Ascending aorta (tissue), 2 donors: ENCODE measurements around the gene MAP4K5. TPM values are rescaled to one million over a fixed set of nuclear protein-coding genes. Genes with fewer than 3 reads are reported as not detected.
A peak's percentile ranks its signal among the peaks of the same experiment; 100 is the strongest.

Experiments
- DNase-seq, 2 donors: peaks; one replicate each; pipeline ENCODE4 v3.0.0-alpha.2; 2019; ENCODE audit warnings: low spot score in 2 of 2
- H3K27ac ChIP-seq, 2 donors: fragments of 200-600 bp; sonication (generic); one replicate each; pipeline ENCODE4 v1.5.1; 2016 to 2017; ENCODE audit warnings: mild to moderate bottlenecking in 1 of 2
- H3K27me3 ChIP-seq: fragments of 200-600 bp; sonication (generic); one replicate; pipeline ENCODE4 v1.5.1; 2017
- H3K36me3 ChIP-seq, 2 donors: fragments of 200-600 bp; sonication (generic); one replicate each; pipeline ENCODE4 v1.5.1; 2016
- H3K4me1 ChIP-seq, 2 donors: fragments of 200-600 bp; sonication (generic); one replicate each; pipeline ENCODE4 v1.5.1; 2016 to 2017; ENCODE audit warnings: mild to moderate bottlenecking in 1 of 2
- H3K4me3 ChIP-seq, 2 donors: fragments of 200-600 bp; sonication (generic); one replicate each; pipeline ENCODE4 v1.5.1; 2016 to 2017; ENCODE audit warnings: mild to moderate bottlenecking in 1 of 2
- H3K9me3 ChIP-seq, 2 donors: fragments of 200-600 bp; sonication (generic); one replicate each; pipeline ENCODE4 v1.5.1; 2016
- CTCF ChIP-seq, 3 experiments: fragments of 200-600 bp in 2 of 3; fragments of 450-650 bp in 1 of 3; sonication (generic) in 2 of 3; IDR thresholded peaks; one replicate each; pipeline ENCODE4 v1.5.1; 2016 to 2019; ENCODE audit warnings: antibody characterized with exemption in 3 of 3, mild to moderate bottlenecking in 1 of 3, moderate library complexity in 1 of 3
- intact Hi-C: fragments of 100-400 bp; cut with DNase I; formaldehyde crosslinking; loops from one replicate; pipeline ENCODE4 v1.15.1; 2023
- total RNA-seq: library from RNA; depleted of rRNA; stranded (reverse); fragments of >200 nt; gene quantifications from one replicate; pipeline ENCODE4 v1.1.0, GENCODE V29; 2016

MAP4K5 gene
- total RNA-seq, 1 donor from 2014 or later: 249 TPM

DNA sequence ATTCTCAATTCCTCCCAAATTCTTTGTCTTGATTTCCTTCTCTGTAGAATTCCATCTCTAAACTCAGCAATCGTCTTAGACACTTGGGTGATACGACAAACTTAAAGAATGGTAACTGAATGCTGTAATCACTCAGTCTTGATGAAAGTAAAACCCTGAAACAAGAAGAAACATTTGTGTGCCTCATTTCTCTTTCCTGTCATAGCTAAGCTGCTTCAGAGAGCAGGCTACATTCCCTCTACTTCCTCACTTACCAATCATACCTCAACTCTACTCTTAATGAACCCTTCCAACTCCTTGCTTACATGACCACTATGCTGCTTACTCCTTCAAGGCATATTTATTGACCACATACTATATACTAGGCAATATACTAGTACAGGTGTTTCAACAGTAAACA, 8.3 kb downstream of the MAP4K5 start:
- H3K4me3 ChIP-seq: no peak overlapping the region
- no peak for DNase-seq
- no peaks in the 10 kb centered on the region for H3K27me3 ChIP-seq
- peaks cover 0 to 12% of the 10 kb centered on the region in 2 donors for H3K4me1 ChIP-seq
- TF ChIP-seq CTCF (IDR thresholded peaks at IDR 0.05): no peak
- intact Hi-C loops: no loop called here
- H3K9me3 ChIP-seq: no peaks in the 10 kb centered on the region
- H3K27ac ChIP-seq: no peak overlapping the region
- no peaks in the 10 kb centered on the region for H3K36me3 ChIP-seq

DNA sequence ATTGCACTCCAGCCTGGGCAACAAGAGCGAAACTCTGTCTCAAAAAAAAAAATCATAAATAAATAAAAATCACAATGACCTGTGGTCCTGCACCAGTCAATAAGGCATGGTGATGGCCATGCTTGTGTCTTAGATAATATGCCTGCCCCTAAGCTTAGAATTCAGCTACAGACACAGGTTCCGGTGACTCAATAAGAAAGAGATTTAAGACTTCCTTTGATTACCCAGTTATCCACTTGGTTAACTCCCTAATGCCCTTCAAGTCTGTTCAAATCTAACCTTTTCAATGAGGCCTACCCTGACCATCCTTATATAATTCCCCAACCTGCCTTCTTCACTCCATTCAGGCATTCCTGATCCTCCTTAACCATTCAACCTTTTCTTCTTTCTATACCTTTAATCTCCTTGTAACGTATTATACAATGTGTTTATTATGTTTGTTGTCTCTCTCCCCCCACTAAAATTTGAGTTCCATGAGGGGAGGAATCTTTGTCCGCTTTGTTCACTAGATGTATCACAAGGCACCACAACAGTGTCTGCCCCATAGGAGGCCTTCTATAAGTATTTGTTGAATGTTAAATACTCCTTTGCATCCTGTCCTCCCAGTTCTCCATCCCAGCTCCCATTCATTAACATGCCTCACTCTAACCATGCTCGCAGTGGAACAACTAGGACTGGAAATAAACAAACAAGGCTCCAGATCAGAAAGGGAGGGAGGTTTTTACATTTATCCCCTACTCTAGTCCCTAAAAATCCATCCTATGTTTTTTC, 8.9 kb downstream of the MAP4K5 start:
- Histone ChIP-seq H3K4me1 (peaks cover 0 to 9% of the 10 kb centered on the region in 2 donors), H3K4me3 (no peak overlapping the region), H3K27ac (no peak overlapping the region), H3K27me3 (no peaks in the 10 kb centered on the region), H3K36me3 (no peaks in the 10 kb centered on the region), H3K9me3 (no peaks in the 10 kb centered on the region)
- TF ChIP-seq CTCF (IDR thresholded peaks at IDR 0.05): no peak
- intact Hi-C loops: no loop called here
- no peak for DNase-seq

DNA sequence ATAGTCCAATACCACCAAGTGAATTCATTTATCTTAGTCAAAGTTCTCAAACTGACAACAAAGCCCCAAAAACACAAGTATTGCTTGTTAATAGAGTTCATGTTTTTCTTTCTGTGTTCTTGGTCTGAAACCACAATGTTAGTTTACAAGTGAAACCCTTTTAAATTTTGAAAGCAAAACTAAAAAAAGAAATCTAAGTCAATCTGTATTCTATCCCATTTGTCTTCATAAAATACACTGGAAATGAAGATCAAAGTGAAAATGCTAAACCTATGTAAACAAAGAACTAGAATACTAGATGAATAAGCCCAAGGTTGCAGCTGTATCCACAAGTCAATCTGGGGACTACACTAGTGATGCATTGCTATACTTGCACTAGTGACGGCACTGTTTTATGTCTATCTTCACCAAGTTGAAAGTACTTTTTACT, 10.4 kb downstream of the MAP4K5 start:
- no peak for DNase-seq
- Histone ChIP-seq H3K9me3 (no peaks in the 10 kb centered on the region), H3K27ac (peak overlapping the region; percentile 37 to 49), H3K4me1 (peaks cover 0 to 9% of the 10 kb centered on the region in 2 donors), H3K36me3 (no peaks in the 10 kb centered on the region), H3K27me3 (no peaks in the 10 kb centered on the region), H3K4me3 (no peak overlapping the region)
- intact Hi-C loops: no loop called here
- TF ChIP-seq CTCF (IDR thresholded peaks at IDR 0.05): no peak

- Histone ChIP-seq H3K4me1 (peaks cover 0 to 9% of the 10 kb centered on the region in 2 donors), H3K27me3 (no peaks in the 10 kb centered on the region), H3K9me3 (no peaks in the 10 kb centered on the region), H3K36me3 (no peaks in the 10 kb centered on the region), H3K27ac (peak overlapping the region; percentile 37 to 69), H3K4me3 (no peak overlapping the region)
- no peak for DNase-seq
- intact Hi-C loops: no loop called here
- no peak for TF ChIP-seq CTCF (IDR thresholded peaks at IDR 0.05)
These were observed 11.2 kb downstream of the MAP4K5 start for GRCh38 chr14:50520947-50521815.

GRCh38 chr14:50516091-50516490, 16.3 kb downstream of the MAP4K5 start:
- H3K27me3 ChIP-seq: no peaks in the 10 kb centered on the region
- DNase-seq: no peak
- intact Hi-C loops: no loop called here
- H3K27ac ChIP-seq: no peak overlapping the region
- H3K4me3 ChIP-seq: no peak overlapping the region
- no peaks in the 10 kb centered on the region for H3K9me3 ChIP-seq
- no peak for TF ChIP-seq CTCF (IDR thresholded peaks at IDR 0.05)
- peaks cover 0 to under 1% of the 10 kb centered on the region in 2 donors for H3K4me1 ChIP-seq
- H3K36me3 ChIP-seq: no peaks in the 10 kb centered on the region
